B cell (primary cell): ENCODE results near the gene SLIT3.

ENCODE experiments used
- EZH2 ChIP-seq: IDR thresholded peaks from 2 replicates; pipeline ENCODE4 v1.6.1; 2012; ENCODE audit warnings: borderline replicate concordance, low read depth, mild to moderate bottlenecking, moderate library complexity, low read length; ENCODE audit not compliant: insufficient read depth, poor library complexity, severe bottlenecking
- TF ChIP-seq, protein P1 (sequence below): fragments of 200-600 bp; IDR thresholded peaks from one replicate; pipeline ENCODE4 v1.8.0; 2022; ENCODE audit warnings: antibody characterized with exemption, mild to moderate bottlenecking

DNA sequence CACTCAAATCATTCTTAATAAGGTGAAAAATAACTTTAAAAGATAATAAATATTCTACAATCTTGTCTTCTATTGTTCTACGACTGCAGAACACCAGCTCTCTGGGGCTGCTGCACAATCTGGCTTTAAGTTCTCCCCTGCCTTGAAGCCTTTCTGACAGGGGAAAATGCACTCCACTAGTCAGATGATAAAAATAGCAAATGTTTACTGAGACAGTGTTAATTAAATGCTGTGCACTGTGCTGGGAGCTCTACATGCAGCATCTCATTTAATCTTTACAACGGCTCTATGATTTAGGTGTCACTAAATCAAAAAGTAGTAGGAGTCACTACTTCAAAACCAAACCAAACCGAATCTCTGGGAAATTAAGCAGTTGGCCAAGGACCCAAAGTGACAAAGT lies 132.7 kb downstream of the SLIT3 start:
- TF ChIP-seq, protein P1, sequence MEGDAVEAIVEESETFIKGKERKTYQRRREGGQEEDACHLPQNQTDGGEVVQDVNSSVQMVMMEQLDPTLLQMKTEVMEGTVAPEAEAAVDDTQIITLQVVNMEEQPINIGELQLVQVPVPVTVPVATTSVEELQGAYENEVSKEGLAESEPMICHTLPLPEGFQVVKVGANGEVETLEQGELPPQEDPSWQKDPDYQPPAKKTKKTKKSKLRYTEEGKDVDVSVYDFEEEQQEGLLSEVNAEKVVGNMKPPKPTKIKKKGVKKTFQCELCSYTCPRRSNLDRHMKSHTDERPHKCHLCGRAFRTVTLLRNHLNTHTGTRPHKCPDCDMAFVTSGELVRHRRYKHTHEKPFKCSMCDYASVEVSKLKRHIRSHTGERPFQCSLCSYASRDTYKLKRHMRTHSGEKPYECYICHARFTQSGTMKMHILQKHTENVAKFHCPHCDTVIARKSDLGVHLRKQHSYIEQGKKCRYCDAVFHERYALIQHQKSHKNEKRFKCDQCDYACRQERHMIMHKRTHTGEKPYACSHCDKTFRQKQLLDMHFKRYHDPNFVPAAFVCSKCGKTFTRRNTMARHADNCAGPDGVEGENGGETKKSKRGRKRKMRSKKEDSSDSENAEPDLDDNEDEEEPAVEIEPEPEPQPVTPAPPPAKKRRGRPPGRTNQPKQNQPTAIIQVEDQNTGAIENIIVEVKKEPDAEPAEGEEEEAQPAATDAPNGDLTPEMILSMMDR: no peak
- no peak for TF ChIP-seq EZH2
